ENCODE data around the gene FIBIN.

The FIBIN gene

GRCh38 chr11:26949846-26950245 lies 44.1 kb upstream of the FIBIN start:
- DNase-seq (ENCODE audit: low read depth): no peak
- TF ChIP-seq CTCF (IDR thresholded peaks at IDR 0.05; ENCODE audit: control insufficient read depth, insufficient read depth, low read depth, low read length, missing control alignments): no peak

GRCh38 chr11:26950260-26950719 lies 43.6 kb upstream of the FIBIN start:
- peak; percentile 76 for DNase-seq (ENCODE audit: low read depth)
- H3K4me3 ChIP-seq (ENCODE audit: control insufficient read depth, low read depth, low read length): no peak overlapping the region
- no peak for TF ChIP-seq CTCF (IDR thresholded peaks at IDR 0.05; ENCODE audit: control insufficient read depth, insufficient read depth, low read depth, low read length, missing control alignments)

More at GRCh38 chr11:26949846-26950245, 44.1 kb upstream of the FIBIN start:
- no peak overlapping the region for H3K4me3 ChIP-seq (ENCODE audit: control insufficient read depth, low read depth, low read length)

GRCh38 chr11:26951809-26952515 lies 42.0 kb upstream of the FIBIN start:
- no peak for DNase-seq (ENCODE audit: low read depth)
- H3K4me3 ChIP-seq (ENCODE audit: control insufficient read depth, low read depth, low read length): no peak overlapping the region
- no peak for TF ChIP-seq CTCF (IDR thresholded peaks at IDR 0.05; ENCODE audit: control insufficient read depth, insufficient read depth, low read depth, low read length, missing control alignments)

- TF ChIP-seq CTCF (IDR thresholded peaks at IDR 0.05; ENCODE audit: control insufficient read depth, insufficient read depth, low read depth, low read length, missing control alignments): no peak
- DNase-seq (ENCODE audit: low read depth): no peak
These were observed 40.0 kb upstream of the FIBIN start for GRCh38 chr11:26953770-26954392.

GRCh38 chr11:26958005-26958701 lies 35.8 kb upstream of the FIBIN start:
- no peak overlapping the region for H3K4me3 ChIP-seq (ENCODE audit: control insufficient read depth, low read depth, low read length)
- no peak for TF ChIP-seq CTCF (IDR thresholded peaks at IDR 0.05; ENCODE audit: control insufficient read depth, insufficient read depth, low read depth, low read length, missing control alignments)
- DNase-seq (ENCODE audit: low read depth): no peak

More at GRCh38 chr11:26953770-26954392, 40.0 kb upstream of the FIBIN start:
- no peak overlapping the region for H3K4me3 ChIP-seq (ENCODE audit: control insufficient read depth, low read depth, low read length)

GRCh38 chr11:26958702-26959049 lies 35.2 kb upstream of the FIBIN start:
- no peak for DNase-seq (ENCODE audit: low read depth)
- TF ChIP-seq CTCF (IDR thresholded peaks at IDR 0.05; ENCODE audit: control insufficient read depth, insufficient read depth, low read depth, low read length, missing control alignments): no peak
- no peak overlapping the region for H3K4me3 ChIP-seq (ENCODE audit: control insufficient read depth, low read depth, low read length)

Data from AG09309 (cell line).